ENCODE results near the gene DISP3.

DNA sequence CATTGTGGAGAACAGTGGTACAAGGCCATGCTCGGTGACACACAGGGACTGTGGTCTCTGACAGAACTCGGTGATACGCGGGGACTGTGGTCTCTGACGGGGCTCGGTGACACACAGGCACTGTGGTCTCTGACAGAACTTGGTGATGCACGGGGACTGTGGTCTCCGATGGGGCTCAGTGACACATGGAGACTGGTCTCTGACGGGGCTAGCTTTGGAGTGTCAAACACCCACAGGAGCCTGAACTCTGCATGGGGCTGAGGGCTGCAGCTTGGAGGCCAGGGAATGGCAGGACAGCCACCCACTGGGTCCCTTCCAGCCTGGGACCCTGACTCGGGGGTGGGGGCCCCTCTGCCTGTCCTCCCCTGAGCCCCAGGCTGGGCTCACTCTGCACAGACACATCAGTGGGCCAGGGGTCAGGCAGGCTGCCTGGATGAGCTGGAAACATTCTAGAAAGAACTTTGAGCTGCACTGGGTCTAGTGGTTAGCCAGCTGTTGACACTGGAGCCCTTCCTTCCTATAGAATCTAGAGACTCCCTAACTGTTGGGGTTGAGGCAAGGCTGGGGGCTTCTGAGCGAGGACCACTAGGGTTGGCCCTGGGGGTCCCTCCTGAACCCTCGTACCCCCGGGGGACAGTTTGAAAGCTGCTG, 49.8 kb downstream of the DISP3 start:
- TF ChIP-seq, protein P1, sequence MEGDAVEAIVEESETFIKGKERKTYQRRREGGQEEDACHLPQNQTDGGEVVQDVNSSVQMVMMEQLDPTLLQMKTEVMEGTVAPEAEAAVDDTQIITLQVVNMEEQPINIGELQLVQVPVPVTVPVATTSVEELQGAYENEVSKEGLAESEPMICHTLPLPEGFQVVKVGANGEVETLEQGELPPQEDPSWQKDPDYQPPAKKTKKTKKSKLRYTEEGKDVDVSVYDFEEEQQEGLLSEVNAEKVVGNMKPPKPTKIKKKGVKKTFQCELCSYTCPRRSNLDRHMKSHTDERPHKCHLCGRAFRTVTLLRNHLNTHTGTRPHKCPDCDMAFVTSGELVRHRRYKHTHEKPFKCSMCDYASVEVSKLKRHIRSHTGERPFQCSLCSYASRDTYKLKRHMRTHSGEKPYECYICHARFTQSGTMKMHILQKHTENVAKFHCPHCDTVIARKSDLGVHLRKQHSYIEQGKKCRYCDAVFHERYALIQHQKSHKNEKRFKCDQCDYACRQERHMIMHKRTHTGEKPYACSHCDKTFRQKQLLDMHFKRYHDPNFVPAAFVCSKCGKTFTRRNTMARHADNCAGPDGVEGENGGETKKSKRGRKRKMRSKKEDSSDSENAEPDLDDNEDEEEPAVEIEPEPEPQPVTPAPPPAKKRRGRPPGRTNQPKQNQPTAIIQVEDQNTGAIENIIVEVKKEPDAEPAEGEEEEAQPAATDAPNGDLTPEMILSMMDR (IDR thresholded peaks at IDR 0.05), result no peak
- no peak for TF ChIP-seq POLR2A (IDR thresholded peaks at IDR 0.05)

Measured in ovary (tissue), 3 donors.